HG02938 (cell line): ENCODE data around the gene RARA.

Source experiments
- ATAC-seq: cut with Tn5 transposase; IDR thresholded peaks from one replicate; pipeline ENCODE4 v1.9.1; 2021; ENCODE audit warnings: mild to moderate bottlenecking, moderate library complexity; ENCODE audit not compliant: unreplicated experiment

RARA gene

DNA sequence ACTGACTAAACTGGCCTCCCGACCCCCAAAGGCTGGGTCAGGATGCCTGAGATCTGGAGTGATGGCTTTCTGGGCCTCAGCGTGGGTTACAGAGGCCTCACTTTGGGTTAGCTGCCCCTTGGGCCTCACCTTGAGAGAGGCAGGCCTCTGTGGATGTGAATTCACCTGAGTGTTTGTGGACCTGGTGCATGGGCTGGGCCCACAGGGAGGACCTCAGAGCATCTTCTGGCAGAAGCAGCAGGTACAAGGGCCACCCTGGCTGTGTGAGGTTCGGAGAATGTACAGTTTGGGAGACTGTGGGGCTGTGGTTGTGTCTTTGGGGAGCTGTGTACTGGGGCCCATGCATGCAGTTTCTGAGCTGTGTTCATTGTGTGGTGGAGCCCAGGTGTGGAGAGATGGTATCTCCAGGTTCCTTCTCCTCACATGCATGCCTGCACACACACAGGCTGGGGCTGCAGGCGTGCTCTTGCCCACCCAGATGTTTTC lies 18.3 kb downstream of the RARA start:
- no peak for ATAC-seq

DNA sequence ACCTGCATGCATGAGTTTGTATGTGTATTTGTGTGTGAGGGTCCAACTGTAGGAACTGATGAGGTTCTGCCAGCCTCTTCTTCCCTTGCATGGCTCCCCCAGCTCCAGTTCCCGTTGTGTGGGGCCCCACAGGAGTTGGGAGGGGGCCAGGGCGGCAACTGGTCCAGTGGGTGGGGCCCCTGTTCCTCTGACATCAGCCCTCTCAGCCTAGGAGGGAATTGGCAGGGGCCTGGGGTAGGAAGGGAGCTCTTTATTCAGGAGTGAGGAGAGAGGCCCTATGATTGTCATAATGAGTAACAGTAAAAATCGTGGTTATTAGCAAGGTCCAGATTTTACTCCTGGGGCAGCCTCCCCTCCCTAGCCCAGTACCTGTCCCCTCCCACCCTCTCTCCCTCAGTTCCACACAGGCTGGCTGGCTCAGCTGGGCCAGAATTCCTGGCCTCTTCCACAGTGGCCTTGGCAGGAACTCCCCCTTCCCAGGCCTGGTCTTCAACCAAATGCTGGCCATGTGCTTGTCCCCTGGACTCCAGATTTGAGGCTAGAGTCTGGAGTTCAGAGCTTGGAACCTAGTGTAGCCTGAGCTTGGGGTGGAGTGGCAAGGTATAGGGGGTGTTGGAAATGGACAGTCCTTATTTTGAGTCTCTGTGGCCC lies 18.9 kb downstream of the RARA start:
- ATAC-seq, result no peak

DNA sequence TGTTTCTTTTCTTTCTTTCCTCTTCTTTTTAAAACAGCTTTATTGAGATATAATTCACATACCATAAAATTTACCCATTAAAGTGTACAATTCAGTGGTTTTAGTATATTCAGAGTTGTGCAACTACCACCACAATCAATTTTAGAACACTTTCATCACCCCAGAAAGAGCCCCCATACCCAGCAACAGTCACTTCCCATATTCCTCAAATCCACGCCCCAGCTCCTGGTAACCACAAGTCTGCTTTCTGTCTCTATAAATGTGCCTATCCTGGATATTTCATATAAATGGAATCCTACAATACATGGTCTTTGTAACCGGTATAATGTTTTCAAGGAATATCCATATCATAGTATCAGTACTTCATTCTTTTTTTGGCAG lies 19.4 kb downstream of the RARA start:
- no peak for ATAC-seq

DNA sequence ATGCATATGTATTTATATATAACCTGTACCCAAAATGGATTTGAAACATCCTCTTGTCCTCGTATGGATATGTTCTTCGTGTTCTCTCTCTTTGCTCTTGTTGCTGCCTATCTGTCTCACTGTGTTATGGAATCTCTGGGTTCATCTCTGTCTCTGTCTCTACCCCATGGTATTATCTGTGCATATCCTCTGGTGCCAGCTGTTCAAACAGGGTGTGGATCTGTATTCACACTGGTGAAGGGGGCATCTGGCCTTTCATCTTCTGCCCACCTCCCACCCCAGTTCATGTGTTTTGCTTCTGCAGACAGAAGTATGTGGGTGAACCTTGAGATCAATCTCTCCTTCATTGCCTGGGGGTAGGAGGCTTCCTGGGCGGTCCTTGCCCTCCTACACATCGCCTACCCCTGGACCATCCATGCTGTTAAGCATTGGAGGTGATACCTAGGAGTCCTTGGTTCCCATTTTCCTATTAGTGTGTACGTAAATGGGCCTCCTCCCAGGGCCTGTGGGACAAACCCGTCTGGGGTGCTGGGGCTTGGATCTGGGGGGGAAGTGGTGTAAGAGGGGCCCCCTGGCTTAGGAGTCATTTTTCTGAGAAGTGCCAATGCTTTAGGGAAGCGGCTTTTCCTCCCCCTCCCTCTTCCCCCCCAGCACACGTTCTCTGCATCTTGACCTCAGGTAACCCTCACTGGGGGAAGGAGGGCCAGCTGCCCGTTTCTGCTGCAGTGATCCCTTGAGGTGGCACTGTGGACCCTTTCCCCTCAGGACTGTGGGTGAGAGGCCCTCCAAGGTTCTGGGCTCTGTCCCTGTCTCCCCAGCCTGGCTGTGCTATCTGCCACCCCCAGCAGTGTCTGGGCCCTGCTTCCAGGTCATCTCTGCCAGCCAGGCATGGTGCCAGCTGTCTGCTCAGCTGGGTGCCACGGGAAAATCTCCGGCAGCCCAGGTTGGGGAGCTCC lies 21.1 kb downstream of the RARA start:
- ATAC-seq, result no peak

DNA sequence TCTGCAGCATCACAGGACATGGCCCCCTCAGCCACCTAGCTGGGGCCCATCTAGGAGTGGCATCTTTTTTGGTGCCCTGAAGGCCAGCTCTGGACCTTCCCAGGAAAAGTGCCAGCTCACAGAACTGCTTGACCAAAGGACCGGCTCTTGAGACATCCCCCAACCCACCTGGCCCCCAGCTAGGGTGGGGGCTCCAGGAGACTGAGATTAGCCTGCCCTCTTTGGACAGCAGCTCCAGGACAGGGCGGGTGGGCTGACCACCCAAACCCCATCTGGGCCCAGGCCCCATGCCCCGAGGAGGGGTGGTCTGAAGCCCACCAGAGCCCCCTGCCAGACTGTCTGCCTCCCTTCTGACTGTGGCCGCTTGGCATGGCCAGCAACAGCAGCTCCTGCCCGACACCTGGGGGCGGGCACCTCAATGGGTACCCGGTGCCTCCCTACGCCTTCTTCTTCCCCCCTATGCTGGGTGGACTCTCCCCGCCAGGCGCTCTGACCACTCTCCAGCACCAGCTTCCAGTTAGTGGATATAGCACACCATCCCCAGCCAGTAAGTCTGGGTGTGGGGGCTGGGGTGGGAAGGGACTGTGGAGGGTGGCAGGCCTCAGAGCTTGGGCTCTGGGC lies 22.0 kb downstream of the RARA start:
- ATAC-seq, result no peak

DNA sequence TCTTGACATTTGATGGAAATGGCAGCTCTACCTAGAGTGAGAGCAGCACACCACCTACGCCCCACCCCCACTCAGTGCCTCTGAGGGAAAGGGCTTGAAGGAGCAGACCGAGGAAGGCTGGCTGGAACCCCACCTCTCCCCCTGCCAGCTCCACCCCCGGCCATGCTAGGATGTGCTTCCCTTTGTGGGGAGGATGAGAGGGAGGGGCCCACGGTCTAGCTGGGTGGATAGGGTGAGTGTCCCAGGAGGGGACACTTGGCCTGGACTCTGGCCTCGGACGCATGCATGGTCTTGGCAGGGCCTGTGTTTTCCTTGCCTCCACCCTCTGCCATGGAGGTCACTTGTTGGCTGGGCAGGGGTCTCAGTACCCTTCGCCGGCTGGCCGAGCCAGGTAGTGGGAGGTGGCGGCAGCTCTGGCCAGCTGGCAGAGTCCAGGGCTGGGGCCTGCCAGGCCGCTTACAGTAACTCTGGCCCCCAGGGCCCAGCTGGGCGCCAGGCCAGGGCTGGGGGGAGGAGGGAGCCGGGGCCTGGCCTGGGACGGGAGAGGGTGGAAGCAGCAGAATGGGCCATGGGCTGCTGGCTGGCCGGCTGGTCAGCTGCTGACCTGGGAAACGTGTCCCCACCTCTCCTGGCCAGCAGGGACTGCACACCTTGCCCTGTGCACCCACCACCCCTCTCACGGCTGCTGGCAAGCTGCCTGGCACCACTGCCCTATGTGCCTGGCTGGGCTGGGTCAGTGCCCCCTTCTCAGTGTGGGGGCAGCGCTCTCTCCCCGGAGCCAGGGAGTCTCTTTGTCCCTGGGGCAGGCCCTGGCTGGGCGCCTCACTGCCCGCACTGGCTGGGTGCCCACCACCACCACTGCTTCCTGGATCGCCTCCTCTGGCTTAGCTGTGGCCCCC lies 23.0 kb downstream of the RARA start:
- no peak for ATAC-seq

DNA sequence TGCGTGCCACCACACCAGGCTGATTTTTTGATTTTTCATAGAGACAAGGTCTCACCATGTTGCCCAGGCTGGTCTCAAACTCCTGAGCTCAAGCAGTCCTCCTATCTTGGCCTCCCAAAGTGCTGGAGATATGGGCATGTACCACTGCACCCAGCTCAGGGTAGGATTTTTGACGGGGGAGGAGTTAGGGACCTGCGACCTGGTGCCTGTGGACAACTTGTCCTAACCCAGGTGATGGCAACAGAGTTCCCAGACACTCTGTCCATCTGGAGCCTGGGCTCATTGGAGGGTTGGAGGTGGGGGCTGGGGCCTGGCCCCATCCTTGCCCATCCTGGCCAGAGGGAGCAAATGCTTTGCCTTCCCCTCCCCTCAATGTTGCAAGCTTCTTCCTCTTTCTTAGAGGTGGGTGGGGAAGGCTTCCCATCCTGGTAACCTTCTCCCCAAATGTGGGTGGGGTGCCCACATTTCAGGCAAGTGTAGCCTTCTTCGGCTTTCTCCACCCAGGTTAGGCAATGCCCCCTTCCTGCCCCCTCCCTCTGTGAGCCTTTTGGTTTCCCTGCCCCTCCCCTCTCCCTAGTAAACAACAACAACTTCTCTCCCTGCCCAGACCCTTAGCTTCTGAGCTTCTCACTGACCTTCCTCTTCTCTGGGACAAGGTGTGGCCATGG lies 24.9 kb downstream of the RARA start:
- no peak for ATAC-seq

DNA sequence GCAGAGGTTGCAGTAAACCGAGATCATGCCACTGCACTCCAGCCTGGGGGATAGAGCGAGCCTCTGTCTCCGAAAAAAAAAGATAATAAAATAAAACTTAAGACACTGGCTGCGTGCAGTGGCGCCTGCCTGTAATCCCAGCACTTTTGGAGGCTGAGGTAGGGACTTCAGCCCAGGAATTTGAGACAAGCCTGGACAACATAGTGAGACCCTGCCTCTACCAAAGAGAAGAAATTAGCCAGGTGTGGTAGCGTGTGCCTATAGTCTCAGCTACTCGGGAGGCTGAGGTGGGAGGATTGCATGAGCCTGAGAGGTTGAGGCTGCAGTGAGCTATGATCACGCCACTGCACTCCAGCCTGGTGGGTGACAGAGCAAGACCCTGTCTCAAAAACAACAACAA lies 26.6 kb downstream of the RARA start:
- no peak for ATAC-seq

DNA sequence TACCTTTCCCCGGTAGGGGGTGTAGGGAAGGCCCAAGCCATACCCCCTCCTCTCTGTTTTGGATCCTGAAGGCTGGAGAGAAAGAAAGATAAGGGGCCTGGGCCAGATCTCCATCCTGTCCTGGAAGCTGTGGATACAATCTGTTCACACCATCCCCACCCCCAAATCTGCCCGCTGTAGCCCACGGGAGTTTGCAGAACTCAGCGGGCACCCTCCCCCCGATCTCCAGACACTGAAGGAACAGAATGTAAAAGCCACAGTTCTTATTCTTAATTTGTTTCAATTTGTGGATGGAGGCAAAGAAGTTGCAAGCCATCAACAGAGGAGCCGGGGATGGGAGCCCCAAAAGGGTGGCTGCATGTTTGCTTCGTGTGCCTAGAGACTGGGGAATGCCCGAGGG lies 28.4 kb downstream of the RARA start:
- no peak for ATAC-seq

DNA sequence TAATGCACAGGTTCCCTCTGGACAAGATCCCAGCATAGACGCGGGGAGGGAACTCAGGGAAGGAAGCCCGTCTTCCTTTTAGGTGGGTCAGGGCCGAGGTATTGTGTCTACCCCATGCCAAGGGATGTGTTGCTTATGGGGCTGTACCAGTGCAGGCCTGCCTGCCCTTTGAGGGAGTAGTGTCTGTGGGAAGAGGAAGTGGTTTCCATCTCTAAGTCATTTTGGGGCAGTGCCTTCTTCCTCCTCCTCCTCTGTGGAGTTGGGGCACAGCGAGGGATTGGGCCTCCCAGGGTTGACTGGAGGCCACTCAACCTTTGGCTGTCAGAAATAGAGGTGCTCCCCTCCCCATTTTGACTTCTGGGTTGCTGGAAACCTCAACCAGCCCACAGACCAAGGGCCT lies 29.1 kb downstream of the RARA start:
- no peak for ATAC-seq

DNA sequence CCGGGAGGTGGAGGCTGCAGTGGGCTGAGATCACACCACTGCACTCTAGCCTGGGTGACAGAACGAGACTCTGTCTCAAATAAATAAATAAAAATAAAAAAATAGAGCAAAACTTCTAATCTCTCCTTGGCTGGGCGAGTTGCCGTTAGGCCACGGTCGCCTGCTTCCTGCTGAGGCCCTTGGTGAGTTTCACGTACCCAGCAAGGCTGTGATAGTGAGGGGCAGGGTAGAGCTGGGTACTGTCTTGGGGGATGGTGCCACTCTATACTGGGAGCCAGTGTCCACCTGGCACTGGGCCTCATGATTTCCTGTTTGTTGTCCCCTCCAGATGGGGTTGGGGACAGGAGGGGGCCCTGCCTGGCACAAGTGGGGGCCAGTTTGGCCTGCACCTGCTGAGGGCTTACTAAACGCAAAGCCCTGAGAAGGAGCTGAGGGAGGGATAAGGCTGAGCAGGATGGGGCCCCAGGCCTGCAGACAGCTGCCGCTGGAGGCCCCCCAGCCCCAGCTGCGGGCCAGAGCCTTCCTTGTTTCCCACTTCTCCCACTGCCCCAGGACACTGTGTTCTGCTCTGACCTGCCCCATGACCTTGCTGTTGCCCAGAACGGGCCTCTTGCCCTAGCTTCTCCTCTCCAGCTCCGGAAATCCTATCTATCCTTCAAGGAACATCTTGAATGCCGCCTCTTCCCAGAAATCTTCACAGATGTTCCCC lies 30.1 kb downstream of the RARA start:
- ATAC-seq, result no peak

DNA sequence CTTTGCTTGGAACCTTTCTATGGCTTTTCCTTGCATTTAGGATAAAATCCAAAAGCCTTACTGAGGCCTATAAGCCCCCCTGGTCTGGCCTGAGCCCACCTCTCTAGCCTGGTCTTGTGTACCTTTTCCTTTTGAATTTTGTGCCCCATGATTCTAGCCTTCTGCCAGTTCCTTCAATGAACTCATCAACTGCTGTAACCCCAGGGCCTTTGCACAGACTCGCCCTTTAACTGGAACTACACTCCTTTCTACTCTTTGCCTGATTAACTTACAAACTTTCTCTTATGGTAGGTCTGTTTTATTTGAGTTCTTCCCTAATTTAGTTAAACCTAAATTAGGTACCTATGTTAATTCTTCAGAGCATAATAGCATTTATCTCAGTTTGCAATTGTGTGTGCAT lies 31.3 kb downstream of the RARA start:
- no peak for ATAC-seq

DNA sequence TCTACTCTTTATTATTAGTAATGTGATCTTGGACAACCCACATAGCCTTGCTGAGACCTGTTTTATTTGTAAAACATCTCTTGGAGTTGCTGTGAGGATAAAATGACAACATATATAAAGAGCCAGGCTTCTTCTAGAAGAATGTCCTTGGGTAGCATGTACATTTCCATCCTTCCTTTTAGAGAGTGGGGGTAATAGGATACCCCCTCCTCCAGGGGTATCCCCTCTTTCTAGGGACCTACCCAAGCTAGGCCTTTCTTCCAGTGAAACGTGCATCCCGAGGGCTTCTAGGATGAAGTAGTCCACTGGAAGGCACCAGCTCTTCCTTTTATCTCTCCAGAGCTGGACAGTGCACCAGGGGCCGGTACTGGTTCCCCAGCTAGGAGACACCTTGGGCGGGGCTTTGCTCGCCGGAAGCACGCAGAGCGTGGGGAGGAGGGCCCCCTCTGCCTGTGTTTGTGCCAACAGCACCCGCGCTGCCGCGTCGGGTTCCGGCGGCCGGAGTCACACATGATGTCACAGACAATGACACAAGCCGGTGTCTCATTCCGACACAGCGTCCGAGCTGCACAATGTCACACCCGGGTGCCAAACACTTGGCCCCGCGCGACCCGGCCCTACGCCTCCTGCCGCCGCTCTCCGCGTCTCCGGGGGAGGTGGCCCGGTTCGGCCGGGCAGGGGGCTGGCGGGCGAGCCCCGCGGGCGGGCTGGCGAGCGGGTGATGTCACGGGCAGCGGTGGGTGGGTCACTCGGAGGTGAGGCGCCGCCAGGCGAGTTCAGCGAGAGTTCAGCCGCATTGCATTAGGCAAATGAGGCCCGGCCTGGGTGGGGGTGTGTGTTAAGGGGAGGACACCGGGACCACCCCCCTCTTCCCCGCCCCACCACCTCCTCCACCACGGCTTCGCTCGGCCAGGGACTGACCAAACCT lies 32.2 kb downstream of the RARA start:
- ATAC-seq, result peak; percentile 49

DNA sequence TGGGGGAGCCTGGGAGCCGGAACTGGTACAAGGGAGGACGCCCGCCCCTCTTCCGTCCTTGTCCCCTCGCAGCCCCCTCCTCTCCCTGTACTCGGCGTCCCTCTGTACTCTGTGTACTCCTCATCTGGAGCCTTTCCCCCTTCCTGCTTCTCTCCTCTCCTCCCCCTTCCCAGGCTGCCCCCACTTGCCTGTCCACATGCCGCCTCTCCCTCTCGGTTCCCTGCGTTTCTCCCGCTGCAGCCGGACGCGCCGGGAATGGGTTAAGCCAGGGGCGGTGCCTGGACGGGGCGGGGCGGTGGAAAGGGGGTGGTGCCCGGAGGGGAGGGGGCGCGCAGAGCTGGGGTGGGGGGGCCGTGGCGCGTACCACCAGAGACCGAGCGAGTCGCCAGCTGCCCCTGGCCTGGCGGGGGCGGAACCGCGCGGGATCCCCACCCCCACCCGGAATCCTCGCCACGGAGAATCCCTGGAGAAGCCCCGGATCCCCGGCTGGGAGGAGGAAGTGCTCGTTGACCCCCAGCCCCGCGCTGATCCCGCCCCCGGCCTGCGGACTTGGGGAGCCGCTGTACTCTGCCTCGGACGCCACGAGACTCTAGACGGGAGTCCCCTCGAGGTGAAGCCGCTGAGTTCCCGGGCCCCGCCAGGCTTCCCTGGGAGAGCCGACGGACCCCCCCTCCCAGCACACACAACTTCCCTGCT lies 33.0 kb downstream of the RARA start:
- ATAC-seq, result no peak

DNA sequence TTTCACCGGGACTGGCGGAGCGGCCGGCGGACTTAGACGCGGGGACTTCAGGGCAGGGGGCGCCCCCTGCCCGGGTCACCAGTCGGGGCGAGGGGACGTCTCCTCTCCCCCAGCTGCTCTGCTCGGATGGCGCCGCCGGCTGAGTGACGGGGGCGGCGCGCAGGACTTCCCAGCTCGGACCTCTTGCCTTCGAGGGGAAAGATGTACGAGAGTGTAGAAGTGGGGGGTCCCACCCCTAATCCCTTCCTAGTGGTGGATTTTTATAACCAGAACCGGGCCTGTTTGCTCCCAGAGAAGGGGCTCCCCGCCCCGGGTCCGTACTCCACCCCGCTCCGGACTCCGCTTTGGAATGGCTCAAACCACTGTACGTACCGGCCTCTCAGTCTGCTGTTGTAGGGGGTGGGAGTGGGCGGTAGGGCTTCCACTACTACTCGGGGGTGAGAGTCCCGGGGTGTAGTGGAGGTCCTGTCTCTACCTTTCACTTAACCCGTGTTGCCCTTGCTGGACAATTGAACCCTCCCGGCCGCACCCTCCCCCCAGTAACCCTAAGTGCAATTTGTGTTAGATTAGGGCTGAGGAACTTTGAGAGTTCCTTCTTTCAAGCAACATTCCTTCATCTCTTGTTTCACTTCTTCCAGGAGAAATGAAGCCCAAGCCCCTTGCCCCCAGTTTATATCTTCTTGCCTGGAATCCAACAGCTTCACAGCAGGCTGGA lies 33.7 kb downstream of the RARA start:
- no peak for ATAC-seq

DNA sequence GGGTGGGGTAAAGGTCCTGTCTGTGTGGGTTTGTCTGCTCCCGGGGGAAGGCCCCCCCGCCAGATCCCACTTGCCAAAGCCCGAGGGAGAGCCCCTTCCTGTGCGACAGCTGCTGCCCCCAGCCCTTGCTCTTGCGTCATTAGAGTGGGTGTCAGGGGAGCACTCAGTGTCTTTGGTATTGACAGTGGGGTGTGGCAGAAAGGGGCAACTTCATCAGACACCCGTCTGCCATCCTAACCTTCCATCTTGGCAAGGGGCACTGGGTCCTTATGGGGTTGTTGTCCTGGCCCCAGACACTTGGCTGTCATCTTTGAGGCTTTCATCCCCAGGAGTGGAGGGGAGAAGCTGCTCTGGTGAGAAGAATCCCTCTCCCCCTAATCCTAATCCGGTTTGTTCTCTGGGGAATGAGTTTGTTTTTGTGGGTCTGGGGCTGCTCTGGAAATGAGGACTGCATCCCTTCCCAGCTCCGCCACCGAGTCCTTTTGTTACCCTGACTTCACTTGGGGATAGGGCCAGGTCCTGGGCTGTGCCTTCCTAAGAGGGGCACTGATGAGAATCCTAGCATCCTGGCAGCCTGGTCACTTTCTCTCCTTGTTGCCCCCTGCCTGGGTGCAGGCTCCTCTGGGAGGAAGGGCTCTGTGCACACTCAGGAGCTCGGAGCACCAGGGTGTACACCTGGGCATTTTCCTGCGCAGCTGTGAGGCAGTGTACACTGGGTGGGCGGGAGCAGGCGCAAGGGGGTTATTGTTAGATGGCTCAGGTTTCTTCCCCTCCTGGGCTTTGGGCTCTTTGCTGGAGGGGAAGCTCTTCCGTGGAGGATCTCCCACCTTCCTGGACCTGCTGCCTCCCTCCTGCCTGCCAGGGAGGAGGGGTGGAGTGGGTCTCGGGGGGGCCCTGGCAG lies 34.5 kb downstream of the RARA start:
- ATAC-seq, result no peak
